Right kidney (tissue), 1 donor: ENCODE measurements around the gene FAM83C.
A peak's percentile ranks its signal among the peaks of the same experiment; 100 is the strongest.

Source experiments
- DNase-seq: peaks from one replicate; pipeline ENCODE4 v3.0.0-alpha.2; 2016

Gene FAM83C

DNA sequence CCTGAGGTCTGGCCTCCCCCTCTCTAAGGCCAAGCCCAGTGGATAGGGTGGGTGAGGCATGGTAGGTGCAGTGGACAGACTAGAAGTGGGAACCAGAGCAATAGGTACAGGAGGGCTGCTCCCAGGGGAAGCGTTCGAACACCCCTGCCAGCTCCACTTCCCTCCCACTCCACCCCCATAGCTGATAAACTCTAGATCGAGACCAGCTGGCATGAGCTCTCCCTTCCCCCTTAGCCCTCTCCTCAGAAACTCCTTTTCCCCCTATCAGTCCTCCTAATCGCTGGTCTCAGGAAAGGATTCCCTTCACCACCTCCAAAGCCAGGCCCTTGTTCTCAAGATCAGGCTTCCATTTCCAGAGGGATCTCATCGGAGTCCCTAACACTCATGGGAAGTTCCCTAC lies 6.0 kb upstream of the FAM83C start:
- no peak for DNase-seq

DNA sequence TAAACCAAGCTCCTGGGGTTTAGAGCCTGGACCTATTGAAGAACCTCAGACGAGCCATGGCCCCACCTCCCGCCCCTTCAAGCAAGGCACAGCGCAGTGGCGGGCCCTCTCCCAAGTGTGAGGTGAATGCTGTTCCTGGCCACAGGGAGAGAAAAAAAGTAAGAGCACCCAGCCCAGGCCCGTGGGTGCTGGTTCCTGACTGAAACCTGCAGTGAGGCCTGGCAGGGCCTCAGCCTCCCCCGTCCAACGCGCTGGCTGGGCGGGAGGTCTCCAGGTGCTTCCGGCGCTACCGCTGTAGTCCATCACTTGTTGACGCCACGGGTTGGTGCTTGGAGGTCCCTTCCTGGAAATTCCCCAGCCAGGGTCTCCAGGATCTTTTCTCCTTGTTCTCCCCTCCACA lies 5.5 kb upstream of the FAM83C start:
- DNase-seq, result no peak

DNA sequence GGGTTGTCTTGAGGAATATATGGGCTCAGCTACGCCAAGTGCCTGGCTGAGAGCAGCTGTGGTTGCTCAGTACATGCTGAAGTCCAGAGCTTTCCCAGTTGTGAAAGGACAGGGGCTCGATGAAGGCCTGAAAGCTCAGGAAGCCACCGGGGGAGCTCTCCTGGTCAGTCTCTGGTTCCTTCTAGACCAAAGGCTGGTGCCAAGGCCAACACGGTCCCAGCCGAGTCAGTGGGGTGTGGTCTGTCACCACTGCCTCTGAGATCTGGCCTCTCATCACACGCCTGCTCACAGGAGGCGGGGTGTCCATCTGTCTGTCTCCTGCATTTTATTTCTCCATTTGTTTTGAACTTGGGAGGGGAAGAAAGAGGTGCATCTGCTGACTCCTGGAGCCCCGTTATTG lies 4.9 kb upstream of the FAM83C start:
- no peak for DNase-seq

DNA sequence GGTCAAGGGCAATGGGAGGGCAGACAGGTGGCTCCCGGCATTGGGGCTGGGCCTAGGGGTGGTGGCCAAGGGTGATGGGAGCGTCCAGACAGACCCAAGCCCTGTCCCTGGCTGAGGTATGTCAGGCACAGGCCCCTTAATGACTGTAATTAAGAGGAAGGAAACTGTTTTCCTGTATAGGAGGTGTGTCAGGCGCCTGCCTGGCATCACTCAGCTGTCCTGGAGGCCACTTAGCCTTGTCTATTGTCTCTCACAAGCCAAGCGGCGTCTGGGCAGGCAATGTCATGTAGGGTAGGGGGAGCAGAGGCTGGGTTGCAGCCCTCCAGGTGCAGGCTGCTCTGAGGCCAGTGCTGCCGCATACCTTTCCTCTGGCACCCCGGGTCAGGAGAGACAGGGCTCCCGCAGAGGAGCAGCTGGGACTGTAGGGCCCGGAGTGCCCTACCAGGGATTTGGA lies 3.9 kb upstream of the FAM83C start:
- DNase-seq, result no peak

GRCh38 chr20:35295674-35296073 lies 3.4 kb upstream of the FAM83C start:
- no peak for DNase-seq

DNA sequence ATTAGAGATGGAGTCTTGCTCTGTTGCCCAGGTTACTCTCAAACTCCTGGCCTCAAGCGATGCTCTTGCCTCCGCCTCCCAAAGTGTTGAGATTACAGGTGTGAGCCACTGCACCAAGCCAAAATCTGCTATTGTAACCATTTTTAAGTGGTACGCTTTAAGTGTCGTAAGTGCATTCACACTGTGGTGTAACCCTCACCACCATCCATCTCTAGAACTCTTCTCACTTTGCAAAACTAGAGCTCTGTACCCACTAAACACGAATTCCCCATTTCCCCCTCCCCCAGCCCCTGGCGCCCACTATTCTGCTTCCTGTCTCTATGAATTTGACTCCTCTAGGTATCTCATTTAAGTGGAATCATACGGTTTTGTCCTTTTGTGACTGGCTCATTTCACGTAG lies 2.8 kb upstream of the FAM83C start:
- no peak for DNase-seq

- no peak for DNase-seq
Observed at GRCh38 chr20:35294293-35294685, 2.1 kb upstream of the FAM83C start.

- DNase-seq, result no peak
Observed at GRCh38 chr20:35293303-35294292, 1.4 kb upstream of the FAM83C start.

- DNase-seq, result no peak
Observed at GRCh38 chr20:35292504-35293285, 470 bp upstream of the FAM83C start.

GRCh38 chr20:35290887-35291417 lies 1.3 kb downstream of the FAM83C start:
- no peak for DNase-seq

DNA sequence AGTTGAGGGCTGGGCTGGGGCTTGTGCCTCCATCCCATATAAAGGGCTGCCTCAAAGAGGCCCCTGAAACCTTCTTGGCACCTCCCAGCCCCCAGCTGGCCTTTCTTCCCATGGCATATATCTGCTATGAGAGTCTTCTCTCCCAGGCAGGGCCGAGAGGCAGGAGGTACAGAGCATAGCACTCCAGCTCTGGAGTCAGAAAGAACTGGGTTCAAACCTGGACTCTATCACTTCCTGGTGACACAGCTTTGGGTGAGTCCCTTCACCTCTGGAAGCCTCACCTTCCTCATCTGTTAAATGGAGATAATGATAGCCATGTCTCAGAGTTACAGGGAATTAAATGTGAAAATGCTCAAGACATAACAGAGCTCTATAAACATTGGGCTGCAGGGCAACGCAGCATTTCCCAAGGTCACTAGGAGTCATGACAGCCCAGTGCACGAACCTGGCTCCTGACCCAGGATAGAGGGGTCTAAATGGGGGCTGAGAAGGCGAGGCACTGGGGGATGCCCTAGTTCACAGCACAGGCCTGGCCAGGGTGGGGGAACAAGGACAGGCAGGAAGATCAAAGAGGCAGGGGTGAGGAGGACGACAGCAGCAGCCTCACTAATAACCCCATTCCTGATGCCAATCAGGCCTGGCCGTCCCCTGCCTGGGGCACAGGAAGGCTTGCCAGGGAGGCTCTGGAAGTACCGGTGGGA lies 1.9 kb downstream of the FAM83C start:
- no peak for DNase-seq

- DNase-seq, result no peak
Observed at GRCh38 chr20:35288325-35289060, 3.7 kb downstream of the FAM83C start.

GRCh38 chr20:35287509-35288324 lies 4.5 kb downstream of the FAM83C start:
- DNase-seq, result no peak

- DNase-seq, result no peak
Observed at GRCh38 chr20:35286899-35287508, 5.2 kb downstream of the FAM83C start.

DNA sequence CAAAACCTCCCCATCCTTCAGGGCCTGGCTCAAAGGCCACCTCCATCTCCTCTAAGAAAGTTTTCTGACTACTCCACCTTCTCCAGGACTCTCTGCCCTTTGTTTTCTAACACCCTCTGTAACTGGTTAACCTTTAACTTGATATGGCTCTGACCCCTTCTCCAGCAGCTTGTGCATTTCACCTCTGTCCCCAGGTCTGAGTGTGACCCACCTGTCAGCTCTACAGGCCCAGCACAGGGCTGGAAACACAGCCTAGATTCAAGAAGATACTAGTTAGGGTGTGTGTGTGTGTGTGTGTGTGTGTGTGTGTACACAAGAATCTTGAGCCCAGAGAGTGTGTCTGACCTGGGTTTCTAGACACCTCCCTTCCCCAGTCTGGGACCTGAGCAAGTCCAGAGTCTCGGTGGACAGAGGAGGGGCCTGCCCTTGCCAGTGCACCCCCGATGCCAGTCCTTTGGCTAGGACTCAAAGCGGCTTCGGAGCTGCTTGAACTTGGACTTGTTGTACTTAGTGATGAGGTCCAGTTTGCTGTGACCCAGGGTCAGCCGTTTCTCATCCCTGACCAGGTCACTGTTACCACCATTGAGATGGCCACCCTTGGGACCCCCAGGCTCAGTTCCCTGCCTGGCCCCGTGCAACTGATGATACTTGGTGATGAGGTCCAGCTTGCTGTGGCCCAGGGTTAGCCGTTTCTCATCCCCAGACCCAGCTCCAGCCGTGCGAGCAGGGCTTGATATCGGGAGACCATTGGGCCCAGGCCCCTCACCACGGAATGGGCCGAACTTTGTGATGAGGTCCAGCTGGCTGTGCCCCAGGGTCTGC lies 5.9 kb downstream of the FAM83C start:
- no peak for DNase-seq

DNA sequence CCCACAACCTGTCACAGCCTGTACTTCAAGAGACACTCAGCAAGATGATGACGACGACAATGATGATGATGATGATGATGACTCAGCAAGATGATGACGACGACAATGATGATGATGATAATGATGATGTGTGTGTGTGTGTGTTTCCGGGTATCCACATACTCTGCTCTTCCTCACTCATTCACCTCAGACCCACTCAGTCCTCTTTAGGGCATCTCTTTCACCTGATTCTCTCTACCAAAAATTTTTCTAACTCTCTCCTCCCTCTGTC lies 6.5 kb downstream of the FAM83C start:
- DNase-seq, result no peak

DNA sequence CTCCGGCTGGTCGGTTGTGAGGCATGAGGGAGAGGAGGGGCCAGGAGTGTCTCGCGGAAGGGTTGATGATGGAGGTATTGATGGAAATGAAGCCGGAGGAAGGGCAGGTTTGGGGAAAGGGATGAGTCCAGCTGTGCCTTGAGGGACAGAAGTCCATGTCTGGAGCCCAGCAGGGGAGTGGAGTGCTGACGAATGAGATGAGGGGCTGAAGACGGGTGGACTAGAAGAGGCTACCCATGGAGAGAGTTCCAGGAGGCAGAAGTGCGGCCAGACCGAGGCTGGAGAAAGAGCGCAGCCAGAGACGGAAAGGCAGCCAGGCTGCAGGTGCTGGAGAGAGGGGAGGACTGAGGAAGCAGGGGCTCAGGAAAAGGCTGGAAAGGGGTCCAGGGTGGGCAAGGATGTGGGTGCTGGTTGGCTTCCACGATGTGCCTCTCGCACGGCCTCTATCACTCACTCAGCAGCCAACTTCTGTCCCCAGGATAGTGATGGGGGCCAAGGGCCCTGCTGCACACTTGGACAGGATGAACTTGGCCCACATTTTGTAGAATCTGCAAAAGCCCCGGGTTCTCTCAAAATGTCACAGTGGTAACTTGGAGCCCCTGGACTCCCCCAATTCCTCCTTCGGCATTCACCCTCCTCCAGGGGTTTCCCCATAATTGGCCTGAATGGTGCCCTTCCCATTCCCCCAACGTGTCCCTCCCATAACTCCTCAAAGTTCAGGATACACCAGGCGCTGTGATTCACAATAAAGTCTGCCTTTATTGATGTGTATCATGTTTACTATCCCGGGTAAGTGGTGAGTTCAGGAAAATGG lies 7.0 kb downstream of the FAM83C start:
- DNase-seq, result no peak

- DNase-seq, result peak; percentile 86
Observed at GRCh38 chr20:35284267-35284991, 7.8 kb downstream of the FAM83C start, which contains the start of gene EIF6. Gene EIF6 (minus strand): TSS chr20:35284772. CDS start chr20:35284487, 285 bp downstream.
